GM21390 (cell line): ENCODE results near the gene TRIM4.
"Not testable (repeated sequence)": the region's sequence is repeated elsewhere in the genome, so short reads cannot be mapped to it uniquely, and the experiment has no call there.

Experiments used
- ATAC-seq: cut with Tn5 transposase; IDR thresholded peaks from one replicate; pipeline ENCODE4 v1.9.1; 2021; ENCODE audit not compliant: unreplicated experiment

Gene TRIM4, protein sequence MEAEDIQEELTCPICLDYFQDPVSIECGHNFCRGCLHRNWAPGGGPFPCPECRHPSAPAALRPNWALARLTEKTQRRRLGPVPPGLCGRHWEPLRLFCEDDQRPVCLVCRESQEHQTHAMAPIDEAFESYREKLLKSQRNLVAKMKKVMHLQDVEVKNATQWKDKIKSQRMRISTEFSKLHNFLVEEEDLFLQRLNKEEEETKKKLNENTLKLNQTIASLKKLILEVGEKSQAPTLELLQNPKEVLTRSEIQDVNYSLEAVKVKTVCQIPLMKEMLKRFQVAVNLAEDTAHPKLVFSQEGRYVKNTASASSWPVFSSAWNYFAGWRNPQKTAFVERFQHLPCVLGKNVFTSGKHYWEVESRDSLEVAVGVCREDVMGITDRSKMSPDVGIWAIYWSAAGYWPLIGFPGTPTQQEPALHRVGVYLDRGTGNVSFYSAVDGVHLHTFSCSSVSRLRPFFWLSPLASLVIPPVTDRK

DNA sequence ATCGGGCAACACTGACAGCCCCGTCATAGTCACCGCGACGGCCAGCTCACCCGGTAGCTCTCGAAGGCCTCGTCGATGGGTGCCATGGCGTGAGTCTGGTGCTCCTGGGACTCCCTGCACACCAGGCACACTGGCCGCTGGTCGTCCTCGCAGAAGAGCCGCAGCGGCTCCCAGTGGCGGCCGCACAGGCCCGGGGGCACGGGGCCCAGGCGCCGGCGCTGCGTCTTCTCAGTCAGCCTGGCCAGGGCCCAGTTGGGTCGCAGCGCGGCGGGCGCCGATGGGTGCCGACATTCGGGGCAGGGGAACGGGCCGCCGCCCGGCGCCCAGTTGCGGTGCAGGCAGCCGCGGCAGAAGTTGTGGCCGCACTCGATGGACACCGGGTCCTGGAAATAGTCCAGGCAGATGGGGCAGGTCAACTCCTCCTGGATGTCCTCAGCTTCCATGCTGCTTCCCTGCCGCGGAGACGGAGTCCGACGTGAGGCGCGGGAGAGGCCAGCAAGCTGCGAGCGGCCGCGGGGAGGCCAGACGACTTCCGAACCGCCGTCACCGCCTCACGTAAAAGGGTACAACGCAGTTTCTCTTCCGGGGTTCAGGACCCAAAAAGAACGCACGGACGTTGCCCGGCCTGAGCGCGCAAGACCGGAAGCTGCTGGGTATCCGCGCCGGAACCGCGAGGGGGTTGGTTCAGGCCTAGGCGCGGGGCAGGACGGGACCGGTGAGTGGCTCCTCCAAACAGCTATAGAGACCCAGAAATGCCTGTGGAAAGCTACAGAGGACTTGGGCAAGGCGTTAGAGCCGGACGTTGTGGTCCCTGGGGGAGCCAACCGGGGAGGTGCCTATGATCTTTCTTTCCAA is at the start of gene TRIM4:
TRIM4 (minus strand) TSS at position 572 of the 855 bp plus-strand sequence; CDS start at position 443, 129 bp downstream.
- ATAC-seq = peak; percentile 89

DNA sequence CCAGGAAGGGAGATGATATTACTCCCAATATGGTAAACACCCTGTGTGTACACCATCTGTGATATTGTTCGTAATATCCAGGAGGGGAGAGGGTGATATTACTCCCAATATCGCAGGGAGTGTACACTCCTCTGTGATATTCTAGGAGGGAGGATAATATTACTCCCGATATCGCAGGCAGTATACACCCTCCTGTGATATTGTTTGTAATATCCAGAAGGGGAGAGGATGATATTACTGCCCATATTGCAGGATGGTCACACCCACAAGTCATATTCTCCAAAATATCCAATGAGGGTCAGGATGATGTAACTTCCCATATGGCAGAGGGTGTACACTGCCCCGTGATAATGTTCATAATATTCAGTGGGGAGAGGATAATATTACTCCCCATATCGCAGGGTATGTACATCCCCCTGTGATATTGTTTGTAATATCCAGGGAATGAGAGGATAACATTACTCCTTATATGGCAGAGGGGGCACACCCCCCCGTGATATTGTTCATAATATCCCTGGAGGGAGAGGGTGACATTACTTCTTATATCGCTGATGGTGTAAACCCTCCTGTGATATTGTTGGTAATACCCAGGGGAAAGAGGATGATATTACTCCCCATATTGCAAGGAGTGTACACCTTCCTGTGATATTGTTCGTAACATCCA is 39.4 kb upstream of the TRIM4 start:
- ATAC-seq = no peak

DNA sequence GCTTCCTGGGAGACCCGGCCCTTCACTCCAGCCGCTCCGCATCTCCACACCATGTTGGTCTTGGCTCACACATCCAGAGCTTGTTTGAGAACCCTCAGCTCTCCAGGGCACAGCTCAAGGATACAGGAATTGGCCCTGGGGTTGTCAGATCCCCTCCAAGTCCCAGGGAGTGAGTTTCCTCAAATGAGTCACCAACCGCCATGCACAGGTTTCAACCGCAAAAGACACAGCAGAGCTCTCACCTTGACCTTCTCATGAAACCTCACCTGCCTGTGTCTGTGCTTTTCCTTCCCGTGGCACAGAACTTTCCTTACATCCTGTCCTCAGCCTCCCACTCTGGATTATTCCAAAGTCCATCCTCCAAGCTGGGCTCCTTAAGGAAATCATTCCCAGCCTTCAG is 35.9 kb upstream of the TRIM4 start:
- ATAC-seq = no peak

DNA sequence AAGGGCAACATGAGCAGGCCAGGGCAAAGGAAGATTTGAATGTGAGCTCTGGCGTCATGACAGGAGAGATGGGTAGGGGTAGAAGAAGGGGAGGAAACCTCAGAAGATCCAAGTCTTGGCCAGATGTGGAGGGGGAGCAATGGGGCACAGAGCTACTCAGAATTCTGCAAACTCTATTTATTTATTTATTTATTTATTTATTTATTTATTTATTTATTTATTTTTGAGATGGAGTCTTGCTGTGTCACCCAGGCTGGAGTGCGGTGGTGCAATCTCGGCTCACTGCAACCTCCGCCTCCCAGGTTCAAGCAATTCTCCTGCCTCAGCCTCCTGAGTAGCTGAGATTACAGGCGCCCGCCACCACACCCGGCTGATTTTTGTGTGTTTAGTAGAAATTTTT is 35.3 kb upstream of the TRIM4 start:
- ATAC-seq = not testable (repeated sequence)

DNA sequence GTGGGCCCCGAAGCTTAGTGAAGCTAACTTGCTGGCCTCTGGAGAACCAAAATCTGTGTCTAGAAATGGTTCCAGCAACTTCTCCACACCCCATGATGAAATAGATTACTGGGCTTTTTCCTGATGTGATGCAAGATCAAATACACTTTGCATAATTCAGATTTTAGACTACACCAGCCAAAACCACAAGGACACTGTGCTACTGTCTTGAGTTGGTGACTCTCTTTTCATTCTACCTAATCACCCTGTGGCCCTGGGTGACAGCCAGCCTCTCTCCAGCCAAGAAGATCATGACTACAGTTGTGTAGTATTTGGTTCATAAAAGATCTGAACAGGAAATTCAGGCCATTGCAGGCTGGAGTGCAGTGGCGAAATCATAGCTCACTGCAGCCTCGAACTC is 34.3 kb upstream of the TRIM4 start:
- no peak for ATAC-seq

DNA sequence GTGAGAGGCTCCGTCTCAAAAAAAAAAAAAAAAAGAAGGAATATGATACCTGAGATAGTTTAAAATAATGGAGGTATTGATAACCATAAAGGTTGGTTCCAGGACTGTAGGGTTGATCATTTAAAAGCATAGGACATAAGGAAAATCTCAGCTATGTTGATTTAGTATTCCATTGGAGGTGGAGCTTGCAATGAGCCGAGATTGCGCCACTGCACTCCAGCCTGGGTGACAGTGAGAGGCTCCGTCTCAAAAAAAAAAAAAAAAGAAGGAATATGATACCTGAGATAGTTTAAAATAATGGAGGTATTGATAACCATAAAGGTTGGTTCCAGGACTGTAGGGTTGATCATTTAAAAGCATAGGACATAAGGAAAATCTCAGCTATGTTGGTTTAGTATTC is 33.3 kb upstream of the TRIM4 start:
- ATAC-seq = not testable (repeated sequence)

DNA sequence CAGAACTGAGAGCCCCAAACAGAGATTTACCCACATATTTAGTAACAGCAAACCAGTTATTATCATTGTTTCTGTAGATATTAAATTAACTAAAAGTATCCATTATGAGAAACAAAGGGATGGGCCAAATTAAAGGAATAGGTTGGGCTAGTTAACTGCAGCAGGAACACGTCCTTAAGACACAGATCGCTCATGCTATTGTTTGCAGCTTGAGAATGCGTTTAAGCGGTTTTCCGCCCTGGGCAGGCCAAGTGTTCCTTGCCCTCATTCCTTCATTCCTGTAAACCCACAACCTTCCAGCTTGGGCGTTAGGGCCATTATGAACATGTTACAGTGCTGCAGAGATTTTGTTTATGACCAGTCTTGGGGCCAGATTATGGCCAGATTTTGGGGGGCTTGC is 31.5 kb upstream of the TRIM4 start:
- ATAC-seq = not testable (repeated sequence)

DNA sequence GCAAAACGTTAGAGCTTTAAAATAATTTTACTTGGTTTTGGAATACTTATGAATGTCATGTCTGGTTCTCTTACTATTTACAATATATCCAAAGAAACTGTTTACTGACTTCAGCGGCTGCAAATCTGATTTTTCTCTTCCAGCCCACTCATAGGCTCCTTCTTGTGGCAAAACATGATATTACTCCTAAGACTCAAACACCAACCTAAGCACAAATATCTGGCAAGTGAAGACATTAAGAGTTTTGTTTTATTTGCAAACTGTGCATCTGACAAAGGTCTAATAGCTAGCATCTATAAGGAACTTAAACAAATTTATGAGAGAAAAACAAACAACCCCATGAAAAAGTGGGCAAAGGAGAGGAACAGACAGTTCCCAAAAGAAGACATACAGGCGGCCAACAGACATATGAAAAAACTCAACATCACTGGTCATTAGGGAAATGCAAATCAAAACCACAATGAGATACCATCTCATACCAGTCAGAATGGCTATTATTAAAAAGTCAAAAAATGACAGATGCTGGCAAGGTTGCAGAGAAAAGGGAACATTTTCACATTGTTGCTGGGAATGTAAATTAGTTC is 30.4 kb upstream of the TRIM4 start:
- no peak for ATAC-seq

DNA sequence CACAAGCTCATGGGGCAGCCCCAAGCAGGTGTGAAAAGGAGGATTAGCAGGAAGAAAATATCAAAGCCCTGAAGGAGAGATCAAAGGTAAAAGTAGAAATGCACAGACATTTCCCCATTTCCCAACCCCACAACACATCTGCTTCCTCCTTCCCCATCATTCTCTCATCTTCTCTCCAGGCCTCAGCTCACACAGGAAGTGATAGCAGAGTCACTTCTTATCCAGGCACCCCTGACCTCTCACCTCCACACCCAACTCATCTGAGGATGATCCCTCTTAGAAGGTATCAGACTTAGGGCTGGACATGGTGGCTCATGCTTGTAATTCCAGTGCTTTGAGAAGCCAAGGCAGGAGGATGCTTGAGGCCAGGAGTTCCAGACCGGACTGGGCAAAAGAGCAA is 28.3 kb upstream of the TRIM4 start:
- no peak for ATAC-seq

DNA sequence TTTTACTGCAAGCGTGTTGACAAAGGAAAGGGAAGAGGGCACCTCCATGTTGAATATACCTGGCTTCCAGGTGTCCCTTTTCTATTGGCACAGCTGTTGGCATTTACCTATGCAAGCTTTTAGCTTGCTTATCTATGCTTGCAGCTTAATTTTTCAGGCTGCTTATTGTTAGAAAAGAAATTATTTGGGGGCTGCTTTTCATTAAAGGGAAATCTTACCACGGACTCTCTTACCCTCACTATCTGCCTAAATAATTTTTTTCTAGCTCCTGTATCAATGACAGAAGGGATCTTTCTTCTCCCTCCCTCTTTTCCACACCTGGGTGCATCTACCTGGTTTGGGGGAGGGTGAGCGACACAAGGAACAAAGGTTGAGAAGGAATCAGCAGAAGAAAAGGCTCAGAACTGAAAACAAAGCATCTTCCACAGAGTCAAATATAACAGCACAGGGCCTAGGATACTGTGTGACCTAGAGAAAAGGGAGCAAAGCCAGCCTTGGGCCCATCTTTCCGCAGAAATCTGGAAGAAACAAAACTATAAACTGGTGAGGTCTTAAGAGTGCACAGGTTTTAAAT is 25.3 kb upstream of the TRIM4 start:
- ATAC-seq = no peak

DNA sequence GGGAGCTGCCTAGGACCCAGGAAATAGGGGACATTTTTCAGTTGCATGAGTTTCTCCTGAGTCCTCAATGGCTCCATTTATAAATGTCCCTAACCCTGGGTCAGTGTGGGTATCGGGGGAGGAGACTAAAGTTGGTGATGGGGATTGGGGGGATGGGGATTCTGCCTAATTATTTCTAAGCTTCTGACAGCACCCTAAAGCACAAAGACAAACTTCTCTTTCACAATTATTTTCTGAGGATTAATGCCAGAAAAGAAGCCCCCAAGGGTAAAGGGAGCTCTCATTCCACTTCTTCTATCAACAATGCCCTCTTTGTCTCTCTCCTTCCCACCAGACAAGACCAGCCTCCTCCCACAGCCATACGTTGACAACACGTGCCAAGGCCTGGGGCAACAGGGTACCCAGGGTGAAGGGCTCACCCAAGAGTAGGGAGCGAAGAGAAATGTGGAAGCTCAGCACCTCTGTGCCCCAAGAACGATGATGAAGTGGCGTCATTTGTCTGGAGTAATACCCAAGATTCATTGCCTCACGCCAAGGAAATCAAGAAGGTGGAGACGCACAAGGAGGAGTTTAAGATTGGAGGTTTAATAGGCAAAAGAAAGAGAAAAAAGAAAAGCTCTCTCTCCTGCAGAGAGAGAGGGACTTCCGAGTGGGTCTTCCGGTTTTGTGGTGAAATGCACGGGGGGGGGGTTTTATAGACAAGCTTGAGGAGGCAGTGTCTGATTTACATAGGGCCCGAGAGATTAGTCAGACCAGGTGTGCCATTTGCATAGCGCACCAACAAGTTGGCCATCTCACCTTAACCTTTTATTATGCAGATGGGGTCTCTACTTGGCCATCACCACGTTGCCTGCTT is 24.5 kb upstream of the TRIM4 start:
- no peak for ATAC-seq

DNA sequence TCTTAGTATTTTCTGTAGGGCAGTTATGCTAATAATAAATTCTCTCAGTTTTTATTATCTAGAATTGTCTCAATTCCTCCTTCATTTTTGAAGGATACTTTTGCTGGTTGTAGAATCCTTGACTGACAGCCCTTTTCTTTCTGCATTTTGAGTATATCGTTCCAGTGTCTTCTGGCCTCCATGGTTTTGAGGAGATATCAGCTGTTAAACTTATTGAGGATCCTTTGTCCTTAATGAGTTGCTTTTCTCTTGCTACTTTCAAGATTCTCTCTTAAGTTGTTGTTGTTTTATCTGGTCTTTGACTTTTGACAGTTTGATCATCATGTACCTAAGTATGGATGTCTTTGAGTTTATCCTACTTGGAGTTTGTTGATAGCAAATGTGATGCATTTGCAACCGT is 19.0 kb upstream of the TRIM4 start:
- ATAC-seq = no peak

DNA sequence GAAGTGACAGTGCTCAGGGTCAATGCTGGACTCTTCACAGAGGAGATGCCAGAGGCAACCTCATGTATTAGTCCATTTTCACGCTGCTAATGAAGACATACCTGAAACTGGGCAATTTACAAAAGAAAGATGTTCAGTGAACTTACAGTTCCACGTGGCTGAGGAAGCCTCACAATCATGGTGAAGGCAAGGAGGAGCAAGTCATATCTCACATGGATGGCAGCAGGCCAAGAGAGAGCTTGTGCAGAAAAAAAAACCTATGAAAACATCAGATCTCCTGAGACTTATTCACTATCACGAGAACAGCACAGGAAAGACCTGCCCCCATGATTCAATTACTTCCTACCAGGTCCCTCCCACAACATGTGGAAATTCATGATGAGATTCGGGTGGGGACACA is 15.7 kb upstream of the TRIM4 start:
- not testable (repeated sequence) for ATAC-seq

DNA sequence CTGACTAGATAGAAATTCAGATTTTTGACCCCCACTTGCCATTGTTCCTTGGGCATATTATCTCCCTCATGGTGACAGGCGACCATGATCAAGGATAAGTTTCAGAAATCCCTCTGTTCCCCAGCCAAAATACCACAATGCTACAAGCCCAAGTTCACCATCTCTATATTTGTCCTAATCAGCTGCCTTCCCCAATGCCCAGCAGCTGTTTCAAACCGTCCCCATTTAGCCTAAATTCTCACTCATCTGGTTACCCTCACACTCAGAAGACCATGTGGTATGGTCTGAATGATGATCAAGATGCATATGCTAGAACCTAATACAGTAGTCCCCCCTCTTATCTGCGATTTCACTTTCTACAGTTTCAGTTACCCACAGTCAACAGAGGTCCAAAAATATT is 11.0 kb upstream of the TRIM4 start:
- ATAC-seq = no peak

DNA sequence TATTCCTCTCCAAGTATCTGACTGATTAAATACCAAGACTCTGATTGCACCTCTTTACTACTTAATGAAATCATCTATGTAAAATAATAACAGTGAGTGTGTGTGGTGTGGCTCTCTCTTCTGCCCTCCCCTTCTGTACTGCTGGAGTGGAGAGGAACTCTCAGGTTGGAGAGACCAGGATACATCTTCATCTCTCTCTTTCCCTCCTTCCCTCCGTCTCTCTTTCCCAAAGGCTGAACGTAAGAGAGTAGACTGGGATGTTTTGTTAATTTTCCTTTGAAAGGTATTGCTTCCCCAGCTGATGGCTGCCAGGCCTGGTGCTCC is 10.4 kb upstream of the TRIM4 start:
- no peak for ATAC-seq

DNA sequence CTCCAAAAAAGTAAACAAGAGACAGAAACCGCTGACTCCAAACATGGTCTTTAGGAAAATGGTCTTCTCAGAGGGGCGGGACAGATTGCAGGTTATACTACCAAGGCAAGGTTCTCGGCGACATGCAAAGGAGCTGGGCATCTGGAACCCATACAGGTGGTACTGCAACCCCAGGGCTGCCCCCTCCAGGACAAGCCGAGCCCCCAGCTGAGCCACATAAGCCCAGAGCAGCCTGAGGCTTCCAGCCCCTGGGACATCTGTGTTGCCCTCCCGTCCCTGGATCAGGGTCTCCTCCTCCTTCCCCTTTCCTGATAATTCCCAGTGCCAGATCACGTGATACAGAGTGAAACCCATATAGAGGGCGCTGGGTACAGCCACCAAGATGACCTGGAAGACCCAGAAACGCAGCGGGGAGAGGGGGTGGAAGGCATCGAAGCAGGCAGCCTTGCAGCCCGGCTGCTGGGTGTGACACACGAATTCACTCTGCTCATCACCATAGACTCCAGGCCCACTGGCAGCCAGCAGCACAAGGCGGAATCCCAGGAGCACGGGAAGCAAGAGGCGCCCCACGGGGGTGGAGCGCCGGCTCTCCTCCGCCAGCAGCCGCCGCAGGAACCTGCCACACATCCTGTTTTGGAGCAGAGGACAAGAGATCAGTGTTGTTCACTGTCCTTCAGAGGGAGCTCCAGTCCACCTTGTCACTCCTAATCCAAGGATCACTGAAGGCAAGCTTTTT is 9.8 kb upstream of the TRIM4 start, which contains the start of gene GJC3:
GJC3 (minus strand) TSS at position 627 of the 736 bp plus-strand sequence; CDS start at position 627, 0 bp downstream.
- ATAC-seq = no peak

DNA sequence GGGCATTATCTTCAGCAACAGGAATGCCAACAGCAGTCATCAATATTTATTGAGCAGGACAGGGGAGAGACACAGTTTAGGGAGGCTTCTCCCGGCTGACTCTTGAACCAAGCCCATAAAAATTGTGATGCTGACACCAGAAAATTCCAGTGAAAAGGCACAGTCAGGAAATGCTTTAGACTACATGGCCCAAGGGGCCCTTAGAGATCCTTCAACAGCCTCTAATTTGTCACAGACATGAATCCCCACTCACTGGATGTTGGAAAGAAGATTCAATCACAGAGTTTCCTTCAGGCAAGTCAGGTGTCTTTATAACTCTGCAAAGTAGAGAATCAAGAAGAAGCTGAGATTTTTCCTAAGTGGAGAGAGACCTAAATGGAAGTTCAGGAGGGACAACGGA is 8.9 kb upstream of the TRIM4 start:
- no peak for ATAC-seq

DNA sequence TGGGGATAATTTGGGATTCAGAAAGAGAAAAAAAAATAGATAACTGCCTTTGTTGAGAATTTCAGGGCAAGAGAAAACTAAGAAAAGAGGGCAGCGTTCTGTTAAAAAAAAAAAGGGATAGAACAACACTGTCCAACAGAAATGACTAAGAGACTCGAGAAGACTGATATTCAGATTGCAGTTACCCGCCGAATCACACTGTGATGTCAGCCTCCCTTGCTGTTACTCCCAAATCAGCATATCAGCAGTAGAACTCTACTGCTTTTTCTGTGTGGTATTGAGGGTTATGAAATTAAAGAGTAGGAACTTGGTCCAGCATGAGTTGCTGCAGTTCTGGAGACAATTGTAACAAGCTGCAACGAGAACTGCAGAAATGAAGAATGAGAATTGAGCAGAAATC is 8.2 kb upstream of the TRIM4 start:
- no peak for ATAC-seq

DNA sequence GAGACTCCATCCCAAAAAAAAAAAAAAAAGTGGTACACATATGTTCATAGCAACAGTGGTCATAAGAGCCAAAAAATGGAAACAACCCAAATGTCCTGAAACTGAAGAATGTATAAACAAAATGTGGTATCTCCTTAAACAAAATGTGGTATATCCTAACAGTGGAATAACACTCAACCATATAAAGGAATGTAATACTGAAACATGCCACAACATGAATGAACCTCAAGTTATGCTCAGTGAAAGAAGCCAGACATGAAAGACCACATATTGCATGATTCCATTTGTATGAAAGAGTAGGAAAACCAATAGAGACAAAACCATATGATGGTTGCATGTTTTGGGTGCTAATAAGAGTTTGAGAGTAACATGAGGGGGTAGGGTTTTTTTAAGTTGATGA is 7.0 kb upstream of the TRIM4 start:
- no peak for ATAC-seq
